Astrocyte (in vitro differentiated cells and primary cell): ENCODE results near the gene ASB3.
"Not testable (repeated sequence)": the region's sequence is repeated elsewhere in the genome, so short reads cannot be mapped to it uniquely, and the experiment has no call there.

Source experiments
- CTCF ChIP-seq: IDR thresholded peaks from 2 replicates; pipeline ENCODE4 v1.5.1; 2011; ENCODE audit warnings: low read depth, mild to moderate bottlenecking, inconsistent platforms, low read length, moderate library complexity; ENCODE audit not compliant: insufficient read depth
- EZH2 ChIP-seq: IDR thresholded peaks from 2 replicates; pipeline ENCODE4 v1.6.1; 2012; ENCODE audit warnings: mild to moderate bottlenecking, low read length, inconsistent platforms; ENCODE audit not compliant: insufficient read depth

DNA sequence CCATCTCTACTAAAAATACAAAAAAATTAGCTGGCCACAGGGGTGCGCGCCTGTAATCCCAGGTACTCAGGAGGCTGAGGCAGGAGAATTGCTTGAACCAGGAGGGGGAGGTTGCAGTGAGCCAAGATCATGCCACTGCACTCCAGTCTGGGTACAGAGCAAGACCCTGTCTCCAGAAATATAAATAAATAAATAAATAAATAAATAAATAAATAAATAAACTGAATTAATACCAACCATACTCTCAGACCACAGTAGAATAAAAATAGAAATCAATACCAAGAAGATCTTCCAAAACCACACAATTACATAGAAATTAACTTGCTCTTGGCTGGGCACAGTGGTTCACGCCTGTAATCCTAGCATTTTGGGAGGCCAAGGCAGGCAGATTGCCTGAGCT is 65.8 kb downstream of the ASB3 start:
- TF ChIP-seq CTCF, EZH2: not testable (repeated sequence)
